ENCODE measurements around the gene TTC28. TPM values are rescaled to one million over a fixed set of nuclear protein-coding genes. Genes with fewer than 3 reads are reported as not detected.

TTC28 gene
- total RNA-seq, 2 donors from 2014 or later = 8.8 to 12.0 TPM

GRCh38 chr22:27949421-27949820, 730.2 kb downstream of the TTC28 start:
- intact Hi-C loops (cut with DNase I, micrococcal nuclease) = no loop called here
- ATAC-seq (no peak), DNase-seq (no peak)

GRCh38 chr22:27948569-27948968, 731.1 kb downstream of the TTC28 start:
- intact Hi-C loops (cut with DNase I, micrococcal nuclease) = no loop called here
- ATAC-seq (no peak), DNase-seq (no peak)

- ATAC-seq (no peak), DNase-seq (no peak)
- intact Hi-C loops (cut with DNase I, micrococcal nuclease) = no loop called here
Measured at GRCh38 chr22:27947448-27947847, 732.2 kb downstream of the TTC28 start.

- DNase-seq (no peak), ATAC-seq (no peak)
- intact Hi-C loops (cut with DNase I, micrococcal nuclease) = no loop called here
Measured at GRCh38 chr22:27941143-27941542, 738.5 kb downstream of the TTC28 start.

- intact Hi-C loops (cut with DNase I, micrococcal nuclease) = no loop called here
- no peak for ATAC-seq
- no peak for DNase-seq
Measured at GRCh38 chr22:27937453-27937852, 742.2 kb downstream of the TTC28 start.

- intact Hi-C loops (cut with DNase I, micrococcal nuclease) = no loop called here
- peak; percentile 96 for ATAC-seq
- no peak for DNase-seq
Measured at GRCh38 chr22:27935897-27936296, 743.7 kb downstream of the TTC28 start.

- DNase-seq (no peak), ATAC-seq (no peak)
- intact Hi-C loops (cut with DNase I, micrococcal nuclease) = no loop called here
Measured at GRCh38 chr22:27934069-27934468, 745.6 kb downstream of the TTC28 start.

GRCh38 chr22:27933186-27933983, 746.3 kb downstream of the TTC28 start:
- intact Hi-C loops (cut with DNase I, micrococcal nuclease) = no loop called here
- ATAC-seq = no peak

GRCh38 chr22:27930331-27931060, 749.1 kb downstream of the TTC28 start:
- DNase-seq (no peak), ATAC-seq (no peak)
- intact Hi-C loops (cut with DNase I, micrococcal nuclease) = no loop called here

More at GRCh38 chr22:27933186-27933983, 746.3 kb downstream of the TTC28 start:
- DNase-seq = no peak

Small RNAs within 50 kb of the gene (microRNA-seq; reads per million reads assigned to microRNA genes)
- gene MIR5739 = 0 reads per million in 2 donors

Other genes starting within 250 kb of the TTC28 start
- gene CHEK2, start 62.0 kb upstream of the TTC28 start, total RNA-seq = 10 to 100 TPM in 1 of 2 donors, 1 to 10 TPM in 1; 9.0 to 16.0 TPM
- gene HSCB, start 62.2 kb upstream of the TTC28 start, total RNA-seq = 10 to 100 TPM; 10.9 to 12.8 TPM
- 10 to 100 TPM; 15.2 to 17.0 TPM for gene CCDC117, start 92.9 kb upstream of the TTC28 start, total RNA-seq
- gene XBP1, start 120.7 kb upstream of the TTC28 start, total RNA-seq = 100 to 1,000 TPM; 206 to 255 TPM
- 1 to 10 TPM; 6.2 to 7.0 TPM for gene ZNRF3, start 203.7 kb upstream of the TTC28 start, total RNA-seq

All from left colon (tissue), 2 donors.